ENCODE data around the gene PTPRU.
"Not testable (repeated sequence)": the region's sequence is repeated elsewhere in the genome, so short reads cannot be mapped to it uniquely, and the experiment has no call there.

The PTPRU gene

GRCh38 chr1:29222260-29222659, 14.1 kb upstream of the PTPRU start:
- not testable (repeated sequence) for DNase-seq (ENCODE audit: low read depth)

- DNase-seq (ENCODE audit: low read depth), result no peak
Observed at GRCh38 chr1:29222686-29223085, 13.6 kb upstream of the PTPRU start.

GRCh38 chr1:29223521-29223920, 12.8 kb upstream of the PTPRU start:
- DNase-seq (ENCODE audit: low read depth), result no peak

GRCh38 chr1:29224356-29224837, 11.9 kb upstream of the PTPRU start:
- DNase-seq (ENCODE audit: low read depth), result no peak

- no peak for DNase-seq (ENCODE audit: low read depth)
Observed at GRCh38 chr1:29225361-29225760, 11.0 kb upstream of the PTPRU start.

- DNase-seq (ENCODE audit: low read depth), result no peak
Observed at GRCh38 chr1:29227511-29227910, 8.8 kb upstream of the PTPRU start.

- DNase-seq (ENCODE audit: low read depth), result no peak
Observed at GRCh38 chr1:29230204-29230552, 6.1 kb upstream of the PTPRU start.

- peak; percentile 93 for DNase-seq (ENCODE audit: low read depth)
Observed at GRCh38 chr1:29230553-29231378, 5.6 kb upstream of the PTPRU start, which contains the start of gene MECR. Gene MECR, minus strand, starts transcription at chr1:29230934. Its CDS starts 28 bp downstream, at chr1:29230906.

GRCh38 chr1:29232387-29232786, 3.9 kb upstream of the PTPRU start:
- no peak for DNase-seq (ENCODE audit: low read depth)

- DNase-seq (ENCODE audit: low read depth), result no peak
Observed at GRCh38 chr1:29233693-29234092, 2.6 kb upstream of the PTPRU start.

- DNase-seq (ENCODE audit: low read depth), result no peak
Observed at GRCh38 chr1:29234471-29234870, 1.9 kb upstream of the PTPRU start.

GRCh38 chr1:29234881-29235280, 1.4 kb upstream of the PTPRU start:
- DNase-seq (ENCODE audit: low read depth), result not testable (repeated sequence)

GRCh38 chr1:29236712-29237128, 398 bp downstream of the PTPRU start:
- no peak for DNase-seq (ENCODE audit: low read depth)

GRCh38 chr1:29237129-29237821, 953 bp downstream of the PTPRU start:
- DNase-seq (ENCODE audit: low read depth), result no peak

- DNase-seq (ENCODE audit: low read depth), result no peak
Observed at GRCh38 chr1:29237852-29238619, 1.7 kb downstream of the PTPRU start.

- DNase-seq (ENCODE audit: low read depth), result no peak
Observed at GRCh38 chr1:29238620-29239002, 2.3 kb downstream of the PTPRU start.

- no peak for DNase-seq (ENCODE audit: low read depth)
Observed at GRCh38 chr1:29239142-29239541, 2.8 kb downstream of the PTPRU start.

- no peak for DNase-seq (ENCODE audit: low read depth)
Observed at GRCh38 chr1:29240400-29240837, 4.1 kb downstream of the PTPRU start.

GRCh38 chr1:29240986-29241385, 4.7 kb downstream of the PTPRU start:
- DNase-seq (ENCODE audit: low read depth), result no peak

GRCh38 chr1:29243023-29243870, 6.9 kb downstream of the PTPRU start:
- DNase-seq (ENCODE audit: low read depth), result no peak

- DNase-seq (ENCODE audit: low read depth), result no peak
Observed at GRCh38 chr1:29243871-29244200, 7.5 kb downstream of the PTPRU start.

- DNase-seq (ENCODE audit: low read depth), result no peak
Observed at GRCh38 chr1:29245261-29245660, 8.9 kb downstream of the PTPRU start.
